Measurements from ENCODE around the gene CETN2.

The CETN2 gene

GRCh38 chrX:152845618-152846240, 15.2 kb upstream of the CETN2 start:
- no peak for TF ChIP-seq CTCF (IDR thresholded peaks at IDR 0.05)

DNA sequence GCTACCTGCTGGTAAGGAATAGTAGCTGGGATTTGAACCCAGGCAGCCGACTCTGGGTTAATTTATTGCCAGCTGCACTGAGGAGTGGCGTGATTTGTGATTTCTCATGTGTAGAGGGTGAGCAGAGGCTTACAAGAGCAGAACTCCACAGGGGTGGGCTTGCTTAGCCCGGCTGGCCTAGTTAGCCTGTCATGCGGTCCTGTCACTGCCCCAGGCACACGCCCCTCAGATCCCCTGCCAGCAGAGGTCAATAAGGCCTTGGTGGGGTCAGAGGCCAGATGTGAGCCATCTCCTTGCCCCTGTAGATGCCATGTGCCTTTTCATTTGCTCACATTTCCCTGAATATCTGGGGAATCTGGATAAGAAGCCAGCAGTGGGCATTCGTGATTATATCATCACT, 13.7 kb upstream of the CETN2 start:
- no peak for TF ChIP-seq CTCF (IDR thresholded peaks at IDR 0.05)

- TF ChIP-seq CTCF (IDR thresholded peaks at IDR 0.05): no peak
These were observed 13.3 kb upstream of the CETN2 start for GRCh38 chrX:152843852-152844251.

- no peak for TF ChIP-seq CTCF (IDR thresholded peaks at IDR 0.05)
These were observed 12.3 kb upstream of the CETN2 start for GRCh38 chrX:152842772-152843338.

- TF ChIP-seq CTCF (IDR thresholded peaks at IDR 0.05): no peak
These were observed 2.8 kb upstream of the CETN2 start for GRCh38 chrX:152833378-152833777.

DNA sequence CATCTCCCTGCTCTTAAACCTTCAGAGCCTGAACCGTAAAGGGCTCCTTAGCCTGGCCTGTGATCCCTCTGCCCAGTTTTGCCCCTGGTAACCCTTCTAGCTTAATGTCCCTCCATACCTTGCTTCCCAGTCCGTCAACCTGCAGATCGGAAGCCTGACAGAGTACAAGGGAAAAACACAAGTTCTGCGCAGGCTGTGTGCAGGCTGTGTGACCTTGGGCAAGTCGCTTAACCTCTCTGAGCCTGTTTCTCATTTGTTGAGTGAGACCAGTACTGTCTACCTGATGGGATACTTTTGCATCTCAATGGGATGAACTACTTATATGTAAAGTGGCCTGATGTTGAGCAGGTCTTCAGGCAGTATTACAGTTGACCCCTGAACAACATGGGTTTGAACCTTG, 2.0 kb upstream of the CETN2 start:
- TF ChIP-seq CTCF (IDR thresholded peaks at IDR 0.05): no peak

DNA sequence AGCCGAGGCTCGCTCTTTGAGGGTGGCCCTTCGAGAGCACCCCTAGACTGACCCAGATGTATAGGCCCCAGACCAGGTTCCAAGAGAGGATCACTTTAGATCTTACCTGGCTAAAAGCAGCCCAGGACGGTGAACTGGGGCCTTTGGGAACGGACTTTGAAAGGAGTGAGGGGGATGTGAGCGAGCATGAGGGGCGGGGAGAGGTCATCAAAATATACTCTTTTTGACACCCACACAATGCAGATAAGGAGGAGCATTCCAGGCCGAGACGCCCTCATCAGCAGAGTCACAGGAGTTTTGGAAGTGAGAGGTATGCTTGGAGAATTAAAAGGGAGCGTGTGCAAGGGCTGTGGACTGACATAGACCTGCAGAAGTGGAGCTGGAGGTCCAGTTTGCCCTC, 834 bp upstream of the CETN2 start:
- no peak for TF ChIP-seq CTCF (IDR thresholded peaks at IDR 0.05)

Measured in LNCAP (cell line).